Kasumi-1 (cell line): ENCODE data around the gene FAM78A.
"Not testable (repeated sequence)": the region's sequence is repeated elsewhere in the genome, so short reads cannot be mapped to it uniquely, and the experiment has no call there.

Experiments used
- DNase-seq, 2 experiments: peaks; one replicate each; lab custom pipeline; 2025; lab: John Stamatoyannopoulos, UW

FAM78A gene

GRCh38 chr9:131281119-131281965 is 5.0 kb upstream of the FAM78A start:
- DNase-seq, result no peak

DNA sequence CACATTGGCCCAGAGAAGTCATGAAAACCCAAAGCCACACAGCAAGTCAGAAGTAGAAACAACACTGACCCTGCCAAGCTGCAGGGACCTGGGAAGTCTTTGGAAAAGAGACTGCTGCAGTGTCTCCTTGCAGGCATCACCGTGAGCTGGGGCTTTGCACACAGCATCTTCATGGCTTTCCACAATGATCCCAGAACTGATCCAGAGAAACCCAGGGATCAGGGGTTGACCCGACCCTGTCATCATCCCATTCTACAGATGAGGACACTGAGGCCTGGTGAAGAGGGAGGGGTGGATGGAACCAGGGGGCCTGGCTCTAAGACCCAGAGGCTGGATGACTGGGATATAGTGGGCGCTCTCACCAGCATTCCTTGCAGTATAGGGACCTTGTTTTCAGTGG is 4.3 kb upstream of the FAM78A start:
- DNase-seq, result no peak

DNA sequence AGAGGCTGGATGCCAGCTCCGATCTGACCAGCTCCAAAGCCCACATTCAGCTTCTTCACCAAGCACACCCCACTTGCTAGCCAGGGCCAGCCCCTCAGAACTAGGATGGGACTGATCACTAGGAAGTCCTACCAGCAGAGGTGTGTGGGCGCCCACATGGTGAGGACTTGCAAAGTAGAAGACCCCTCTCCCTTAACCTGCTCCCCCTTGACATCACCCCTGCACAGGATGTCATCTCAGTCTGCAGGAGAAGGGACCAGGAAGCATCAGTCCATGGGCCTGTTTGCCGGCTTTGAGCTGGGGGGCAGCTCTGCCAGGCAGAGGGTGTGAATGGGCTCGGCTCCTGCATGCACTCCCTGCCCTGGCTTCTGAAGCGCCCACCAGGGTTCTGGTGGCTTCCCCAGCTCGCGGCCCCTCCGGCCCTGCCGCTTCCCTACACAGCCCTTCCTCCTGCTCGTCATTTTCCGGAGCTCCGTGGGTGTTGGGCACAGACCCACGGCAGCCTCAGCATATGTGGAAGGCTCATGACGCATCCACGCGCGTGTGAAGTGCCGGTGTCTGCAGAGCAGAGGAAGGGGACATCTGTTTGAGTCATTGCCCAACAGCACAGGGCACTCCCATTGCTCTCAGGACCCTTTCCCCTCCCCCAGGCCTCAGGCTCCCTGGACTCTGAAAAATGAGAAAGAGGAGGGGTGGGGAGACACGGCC is 3.7 kb upstream of the FAM78A start:
- no peak for DNase-seq

DNA sequence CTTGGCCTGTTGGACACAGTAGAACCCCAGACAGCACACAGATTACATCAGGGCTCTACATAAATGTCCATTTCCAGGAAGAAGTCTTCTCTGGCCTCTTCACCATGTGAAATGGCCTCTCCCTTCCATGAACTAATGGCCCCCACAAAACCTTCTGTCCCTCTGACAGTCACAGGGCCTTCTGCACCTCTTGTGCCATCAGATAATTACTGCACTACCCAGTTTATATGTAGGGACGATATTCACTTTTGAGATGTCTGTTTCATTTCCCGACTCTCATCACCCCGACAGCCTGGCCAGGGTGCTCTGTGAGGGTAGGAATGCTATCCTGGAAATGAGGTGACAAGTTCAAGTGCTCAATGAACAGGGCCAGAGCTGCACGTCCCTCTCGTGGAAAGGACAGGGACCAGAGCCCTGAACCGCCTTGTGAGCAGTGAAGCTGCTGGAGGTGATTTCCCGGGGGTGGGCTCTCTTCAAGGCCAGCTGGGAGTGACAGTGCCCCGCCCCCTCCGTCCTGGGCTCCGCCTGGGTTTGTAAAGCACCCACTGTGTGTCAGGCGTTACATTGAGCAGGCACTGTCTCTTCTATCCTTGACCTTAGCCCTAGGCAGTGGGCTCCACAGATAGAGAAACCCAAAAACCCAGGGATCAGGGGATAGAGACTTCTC is 3.0 kb upstream of the FAM78A start:
- DNase-seq, result no peak

DNA sequence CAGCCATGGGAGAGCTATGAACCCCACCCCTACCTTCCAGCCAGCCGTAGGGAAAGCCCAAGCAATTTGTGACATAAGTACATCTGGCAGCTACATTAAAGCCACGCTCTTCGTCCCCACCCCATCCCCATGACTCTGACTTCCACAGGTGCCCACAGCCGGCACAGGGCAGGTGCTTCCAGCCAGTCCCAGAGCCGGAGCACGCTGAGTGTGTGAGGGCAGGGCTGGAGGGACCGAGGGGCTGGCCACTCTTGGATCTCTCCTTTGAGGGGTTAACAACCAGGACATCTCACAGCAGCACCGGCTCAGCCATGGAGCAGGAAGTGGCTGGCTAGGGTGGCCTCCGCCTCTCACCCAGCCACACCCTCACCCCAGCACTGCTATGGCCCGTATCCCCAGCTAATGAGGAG is 2.4 kb upstream of the FAM78A start:
- no peak for DNase-seq

DNA sequence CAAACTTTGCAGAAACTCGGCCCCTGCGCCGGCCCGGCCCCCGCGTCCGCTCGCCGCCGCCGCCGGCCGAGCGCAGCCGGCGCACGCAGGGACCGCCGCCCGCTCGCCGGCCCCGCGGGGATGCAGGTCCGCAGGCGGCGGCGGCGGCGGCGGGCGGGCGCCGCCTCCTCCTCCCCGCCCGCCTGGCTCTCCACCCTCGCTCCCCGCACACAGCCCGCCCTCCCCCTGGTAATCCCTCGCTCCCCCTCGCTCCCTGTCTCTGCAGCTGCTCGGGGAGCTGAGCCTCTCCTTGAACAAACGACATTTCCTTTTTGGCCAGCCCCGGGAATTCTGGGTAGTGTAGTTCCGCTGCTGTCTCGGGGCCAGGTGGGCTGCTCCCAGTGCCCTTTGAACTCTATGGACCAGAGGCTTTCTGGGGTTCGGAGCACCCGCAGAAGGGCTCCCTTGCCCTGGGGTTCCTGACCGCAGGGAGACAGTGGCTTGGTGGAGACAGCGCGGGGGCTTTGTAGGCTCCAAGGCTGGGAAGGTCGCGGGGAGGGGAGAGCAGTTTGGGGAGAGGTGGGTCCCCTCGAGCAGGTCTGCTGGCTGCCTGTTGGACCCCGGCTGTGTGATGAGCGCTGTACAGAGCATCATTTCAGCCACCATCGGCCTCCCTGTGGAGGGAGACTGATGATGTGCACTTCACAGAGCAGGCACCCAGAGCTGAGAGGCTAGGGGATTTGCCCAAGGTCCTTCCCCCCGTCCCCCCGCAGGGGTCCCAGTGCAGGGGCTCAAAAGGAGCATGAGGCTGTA is 1.8 kb upstream of the FAM78A start:
- peak; percentile 84 to 94 for DNase-seq

- DNase-seq, result peak in 1 of 2 experiments; percentile 26
Measured at GRCh38 chr9:131277287-131277909, 1.1 kb upstream of the FAM78A start.

DNA sequence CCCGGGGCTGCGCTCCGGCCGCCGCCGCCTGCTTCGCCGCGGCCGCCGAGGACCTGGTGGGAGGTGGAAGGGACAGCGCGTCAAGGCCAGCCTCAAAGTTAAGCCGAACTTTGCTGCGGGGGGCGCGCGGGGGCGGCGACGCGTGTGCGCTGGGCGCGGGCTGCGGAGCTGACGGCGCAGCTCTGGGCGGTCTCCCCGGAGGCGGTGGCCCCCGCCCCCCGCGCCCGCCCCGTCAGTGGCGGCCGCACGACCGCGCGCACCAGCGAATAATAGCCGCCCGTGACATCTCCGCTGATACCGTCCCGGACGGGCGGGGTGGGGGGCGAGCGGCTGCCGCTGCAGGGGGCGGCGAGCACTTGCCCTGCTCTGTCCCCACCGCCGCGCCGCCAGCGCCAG is 579 bp upstream of the FAM78A start:
- DNase-seq, result no peak

- peak; percentile 33 to 54 for DNase-seq
Measured at GRCh38 chr9:131275332-131276093, 797 bp downstream of the FAM78A start.

- peak; percentile 35 to 52 for DNase-seq
Measured at GRCh38 chr9:131274674-131275331, 1.5 kb downstream of the FAM78A start.

- DNase-seq, result peak; percentile 64 to 78
Measured at GRCh38 chr9:131273856-131274673, 2.2 kb downstream of the FAM78A start.

- peak; percentile 22 to 46 for DNase-seq
Measured at GRCh38 chr9:131273146-131273855, 3.0 kb downstream of the FAM78A start.

- no peak for DNase-seq
Measured at GRCh38 chr9:131272212-131272611, 4.1 kb downstream of the FAM78A start.

DNA sequence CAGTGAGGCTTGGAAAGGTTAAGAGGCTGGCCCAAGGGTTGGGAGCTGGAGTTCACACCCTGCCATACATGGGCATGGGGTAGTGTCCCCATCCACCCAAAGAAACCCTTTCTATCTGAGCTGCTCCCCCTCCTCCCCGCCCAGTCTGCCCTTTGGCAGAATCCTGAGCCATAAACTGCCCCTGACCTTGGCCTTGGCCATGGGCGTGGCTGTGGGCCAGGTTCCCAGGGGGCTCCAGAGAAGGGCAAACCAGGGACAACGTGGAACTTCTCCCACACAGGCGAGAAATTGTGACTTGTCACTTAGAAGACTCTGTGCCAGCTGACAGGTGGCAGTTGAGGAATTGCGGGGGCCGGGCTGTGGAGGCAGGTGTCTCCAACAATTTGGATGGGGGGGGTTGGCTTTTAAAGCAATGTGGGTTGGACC is 4.8 kb downstream of the FAM78A start:
- no peak for DNase-seq

- DNase-seq, result not testable (repeated sequence)
Measured at GRCh38 chr9:131271016-131271273, 5.4 kb downstream of the FAM78A start.

GRCh38 chr9:131270171-131271015 is 5.9 kb downstream of the FAM78A start:
- peak; percentile 98 for DNase-seq

GRCh38 chr9:131266266-131267229 is 9.8 kb downstream of the FAM78A start:
- DNase-seq, result no peak
